ENCODE results near the gene SLC35F3.
"Not testable (repeated sequence)": the region's sequence is repeated elsewhere in the genome, so short reads cannot be mapped to it uniquely, and the experiment has no call there.

Gene SLC35F3

GRCh38 chr1:234241941-234242490, 337.5 kb downstream of the SLC35F3 start:
- no peaks in the 10 kb centered on the region for H3K4me1 ChIP-seq (ENCODE audit: control insufficient read depth, insufficient read depth, low read length, unreplicated experiment)
- H3K27ac ChIP-seq (ENCODE audit: low read depth, low read length) = no peak overlapping the region
- peaks cover 16% of the 10 kb centered on the region for H3K27me3 ChIP-seq (ENCODE audit: insufficient read depth, low read length)
- no peak overlapping the region for H3K4me3 ChIP-seq (ENCODE audit: low read depth, low read length)
- no peaks in the 10 kb centered on the region for H3K36me3 ChIP-seq (ENCODE audit: insufficient read depth, low read length)
- H2AFZ ChIP-seq (ENCODE audit: low read length, unreplicated experiment) = no peak overlapping the region
- no peaks in the 10 kb centered on the region for H3K79me2 ChIP-seq (ENCODE audit: control insufficient read depth, insufficient read depth, low read length, unreplicated experiment)

GRCh38 chr1:234243521-234244260, 339.2 kb downstream of the SLC35F3 start:
- no peak overlapping the region for H3K27ac ChIP-seq (ENCODE audit: low read depth, low read length)
- H3K79me2 ChIP-seq (ENCODE audit: control insufficient read depth, insufficient read depth, low read length, unreplicated experiment) = no peaks in the 10 kb centered on the region
- H3K36me3 ChIP-seq (ENCODE audit: insufficient read depth, low read length) = no peaks in the 10 kb centered on the region
- no peak overlapping the region for H2AFZ ChIP-seq (ENCODE audit: low read length, unreplicated experiment)
- H3K27me3 ChIP-seq (ENCODE audit: insufficient read depth, low read length) = peaks cover 11% of the 10 kb centered on the region
- no peaks in the 10 kb centered on the region for H3K4me1 ChIP-seq (ENCODE audit: control insufficient read depth, insufficient read depth, low read length, unreplicated experiment)
- no peak overlapping the region for H3K4me3 ChIP-seq (ENCODE audit: low read depth, low read length)

- H3K4me1 ChIP-seq (ENCODE audit: control insufficient read depth, insufficient read depth, low read length, unreplicated experiment) = no peaks in the 10 kb centered on the region
- no peaks in the 10 kb centered on the region for H3K36me3 ChIP-seq (ENCODE audit: insufficient read depth, low read length)
- no peak overlapping the region for H2AFZ ChIP-seq (ENCODE audit: low read length, unreplicated experiment)
- no peak overlapping the region for H3K4me3 ChIP-seq (ENCODE audit: low read depth, low read length)
- H3K27me3 ChIP-seq (ENCODE audit: insufficient read depth, low read length) = peaks cover 5% of the 10 kb centered on the region; the same call in 1 of the 2 replicates
- no peaks in the 10 kb centered on the region for H3K79me2 ChIP-seq (ENCODE audit: control insufficient read depth, insufficient read depth, low read length, unreplicated experiment)
- no peak overlapping the region for H3K27ac ChIP-seq (ENCODE audit: low read depth, low read length)
Observed at GRCh38 chr1:234244482-234244881, 340.0 kb downstream of the SLC35F3 start.

GRCh38 chr1:234246638-234247116, 342.2 kb downstream of the SLC35F3 start:
- no peaks in the 10 kb centered on the region for H3K27me3 ChIP-seq (ENCODE audit: insufficient read depth, low read length)
- no peaks in the 10 kb centered on the region for H3K79me2 ChIP-seq (ENCODE audit: control insufficient read depth, insufficient read depth, low read length, unreplicated experiment)
- no peak overlapping the region for H3K27ac ChIP-seq (ENCODE audit: low read depth, low read length)
- H3K4me3 ChIP-seq (ENCODE audit: low read depth, low read length) = no peak overlapping the region
- no peak overlapping the region for H2AFZ ChIP-seq (ENCODE audit: low read length, unreplicated experiment)
- no peaks in the 10 kb centered on the region for H3K36me3 ChIP-seq (ENCODE audit: insufficient read depth, low read length)
- H3K4me1 ChIP-seq (ENCODE audit: control insufficient read depth, insufficient read depth, low read length, unreplicated experiment) = no peaks in the 10 kb centered on the region

- H3K36me3 ChIP-seq (ENCODE audit: insufficient read depth, low read length); H3K4me1 ChIP-seq (ENCODE audit: control insufficient read depth, insufficient read depth, low read length, unreplicated experiment); H3K4me3 ChIP-seq (ENCODE audit: low read depth, low read length); H2AFZ ChIP-seq (ENCODE audit: low read length, unreplicated experiment); H3K79me2 ChIP-seq (ENCODE audit: control insufficient read depth, insufficient read depth, low read length, unreplicated experiment); H3K27ac ChIP-seq (ENCODE audit: low read depth, low read length); H3K27me3 ChIP-seq (ENCODE audit: insufficient read depth, low read length): not testable (repeated sequence)
Observed at GRCh38 chr1:234247746-234248145, 343.3 kb downstream of the SLC35F3 start.

GRCh38 chr1:234250747-234251146, 346.3 kb downstream of the SLC35F3 start:
- Histone ChIP-seq H3K27me3 (ENCODE audit: insufficient read depth, low read length) (no peaks in the 10 kb centered on the region), H2AFZ (ENCODE audit: low read length, unreplicated experiment) (no peak overlapping the region), H3K36me3 (ENCODE audit: insufficient read depth, low read length) (no peaks in the 10 kb centered on the region), H3K79me2 (ENCODE audit: control insufficient read depth, insufficient read depth, low read length, unreplicated experiment) (no peaks in the 10 kb centered on the region), H3K4me1 (ENCODE audit: control insufficient read depth, insufficient read depth, low read length, unreplicated experiment) (no peaks in the 10 kb centered on the region), H3K4me3 (ENCODE audit: low read depth, low read length) (no peak overlapping the region), H3K27ac (ENCODE audit: low read depth, low read length) (no peak overlapping the region)

GRCh38 chr1:234253732-234254131, 349.3 kb downstream of the SLC35F3 start:
- no peaks in the 10 kb centered on the region for H3K36me3 ChIP-seq (ENCODE audit: insufficient read depth, low read length)
- H3K27ac ChIP-seq (ENCODE audit: low read depth, low read length) = no peak overlapping the region
- peaks cover 16% of the 10 kb centered on the region for H3K27me3 ChIP-seq (ENCODE audit: insufficient read depth, low read length)
- H3K4me1 ChIP-seq (ENCODE audit: control insufficient read depth, insufficient read depth, low read length, unreplicated experiment) = no peaks in the 10 kb centered on the region
- H3K4me3 ChIP-seq (ENCODE audit: low read depth, low read length) = no peak overlapping the region
- no peak overlapping the region for H2AFZ ChIP-seq (ENCODE audit: low read length, unreplicated experiment)
- H3K79me2 ChIP-seq (ENCODE audit: control insufficient read depth, insufficient read depth, low read length, unreplicated experiment) = no peaks in the 10 kb centered on the region

GRCh38 chr1:234256359-234256758, 351.9 kb downstream of the SLC35F3 start:
- Histone ChIP-seq H3K27me3 (ENCODE audit: insufficient read depth, low read length) (peaks cover 28% of the 10 kb centered on the region), H3K36me3 (ENCODE audit: insufficient read depth, low read length) (no peaks in the 10 kb centered on the region), H3K4me1 (ENCODE audit: control insufficient read depth, insufficient read depth, low read length, unreplicated experiment) (no peaks in the 10 kb centered on the region), H3K27ac (ENCODE audit: low read depth, low read length) (no peak overlapping the region), H3K79me2 (ENCODE audit: control insufficient read depth, insufficient read depth, low read length, unreplicated experiment) (no peaks in the 10 kb centered on the region), H2AFZ (ENCODE audit: low read length, unreplicated experiment) (no peak overlapping the region), H3K4me3 (ENCODE audit: low read depth, low read length) (no peak overlapping the region)

- Histone ChIP-seq H2AFZ (ENCODE audit: low read length, unreplicated experiment) (no peak overlapping the region), H3K4me3 (ENCODE audit: low read depth, low read length) (no peak overlapping the region)
Observed at GRCh38 chr1:234258071-234258470, 353.6 kb downstream of the SLC35F3 start.

GRCh38 chr1:234260578-234260977, 356.1 kb downstream of the SLC35F3 start:
- no peaks in the 10 kb centered on the region for H3K36me3 ChIP-seq (ENCODE audit: insufficient read depth, low read length)
- H2AFZ ChIP-seq (ENCODE audit: low read length, unreplicated experiment) = no peak overlapping the region
- H3K4me1 ChIP-seq (ENCODE audit: control insufficient read depth, insufficient read depth, low read length, unreplicated experiment) = no peaks in the 10 kb centered on the region
- no peak overlapping the region for H3K4me3 ChIP-seq (ENCODE audit: low read depth, low read length)
- no peak overlapping the region for H3K27ac ChIP-seq (ENCODE audit: low read depth, low read length)
- H3K27me3 ChIP-seq (ENCODE audit: insufficient read depth, low read length) = peaks cover 42% of the 10 kb centered on the region
- no peaks in the 10 kb centered on the region for H3K79me2 ChIP-seq (ENCODE audit: control insufficient read depth, insufficient read depth, low read length, unreplicated experiment)

More at GRCh38 chr1:234258071-234258470, 353.6 kb downstream of the SLC35F3 start:
- Histone ChIP-seq H3K4me1 (ENCODE audit: control insufficient read depth, insufficient read depth, low read length, unreplicated experiment) (no peaks in the 10 kb centered on the region), H3K27ac (ENCODE audit: low read depth, low read length) (no peak overlapping the region), H3K79me2 (ENCODE audit: control insufficient read depth, insufficient read depth, low read length, unreplicated experiment) (no peaks in the 10 kb centered on the region), H3K27me3 (ENCODE audit: insufficient read depth, low read length) (peaks cover 38% of the 10 kb centered on the region), H3K36me3 (ENCODE audit: insufficient read depth, low read length) (no peaks in the 10 kb centered on the region)

- Histone ChIP-seq H3K36me3 (ENCODE audit: insufficient read depth, low read length) (no peaks in the 10 kb centered on the region), H3K4me1 (ENCODE audit: control insufficient read depth, insufficient read depth, low read length, unreplicated experiment) (no peaks in the 10 kb centered on the region), H3K27me3 (ENCODE audit: insufficient read depth, low read length) (peaks cover 40% of the 10 kb centered on the region), H2AFZ (ENCODE audit: low read length, unreplicated experiment) (no peak overlapping the region), H3K4me3 (ENCODE audit: low read depth, low read length) (no peak overlapping the region), H3K27ac (ENCODE audit: low read depth, low read length) (no peak overlapping the region), H3K79me2 (ENCODE audit: control insufficient read depth, insufficient read depth, low read length, unreplicated experiment) (no peaks in the 10 kb centered on the region)
Observed at GRCh38 chr1:234261545-234261944, 357.1 kb downstream of the SLC35F3 start.

Data from ACC112 (cell line).